Forelimb muscle (tissue), 1 donor: ENCODE results near the gene MICU1. TPM values are rescaled to one million over a fixed set of nuclear protein-coding genes. Genes with fewer than 3 reads are reported as not detected.
"Not testable (repeated sequence)": the region's sequence is repeated elsewhere in the genome, so short reads cannot be mapped to it uniquely, and the experiment has no call there.

Experiments
- DNase-seq: peaks from one replicate; pipeline ENCODE4 v3.0.0-alpha.2; 2013; ENCODE audit warnings: low read depth
- polyA plus RNA-seq: library from polyadenylated mRNA; unstranded; fragments of 120-200 nt; gene quantifications from one replicate; pipeline ENCODE4 v1.2.1, GENCODE V29; 2013; ENCODE audit not compliant: insufficient read length

The MICU1 gene
- polyA plus RNA-seq, 1 donor = 99.0 TPM

DNA sequence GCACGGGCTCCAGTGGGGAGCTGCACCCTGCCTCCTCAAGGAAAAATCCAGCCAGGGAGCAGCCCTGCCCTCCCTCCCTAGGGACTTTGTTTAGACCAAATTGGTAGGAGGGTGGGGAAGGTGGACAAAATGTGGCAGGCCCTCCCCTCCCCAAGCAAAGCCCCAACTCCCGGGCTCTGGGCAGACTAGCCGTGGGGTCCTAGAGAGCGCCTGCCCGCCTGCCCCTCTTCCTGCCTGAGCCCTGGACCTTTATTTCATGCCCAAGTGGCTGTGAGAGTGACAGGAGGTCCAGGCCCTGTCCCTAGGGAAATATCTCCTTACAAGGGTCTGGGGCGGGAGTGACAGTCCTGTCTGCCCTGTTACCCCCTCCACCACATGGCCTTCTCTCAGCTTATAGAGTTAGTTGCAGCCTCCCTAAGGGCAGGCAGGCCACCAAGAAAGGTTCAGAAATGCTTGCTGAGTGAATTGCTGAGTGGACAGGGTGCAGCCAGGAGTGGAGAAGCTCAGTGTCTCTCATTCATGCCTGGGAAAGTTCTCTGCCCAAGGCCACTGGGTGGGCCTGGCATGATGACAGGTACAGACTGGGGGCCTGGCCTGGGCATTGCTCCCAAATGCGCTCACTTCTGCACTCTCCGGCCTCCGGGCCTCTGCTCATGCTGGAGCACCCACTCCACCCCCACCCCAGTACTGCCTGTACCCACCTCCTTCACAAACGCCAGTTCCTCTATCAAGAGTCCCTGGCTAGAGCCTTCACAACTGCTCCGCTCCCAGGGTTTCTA lies 296.4 kb downstream of the MICU1 start:
- DNase-seq = no peak

- DNase-seq = no peak
Measured at GRCh38 chr10:72328829-72329204, 297.1 kb downstream of the MICU1 start.

DNA sequence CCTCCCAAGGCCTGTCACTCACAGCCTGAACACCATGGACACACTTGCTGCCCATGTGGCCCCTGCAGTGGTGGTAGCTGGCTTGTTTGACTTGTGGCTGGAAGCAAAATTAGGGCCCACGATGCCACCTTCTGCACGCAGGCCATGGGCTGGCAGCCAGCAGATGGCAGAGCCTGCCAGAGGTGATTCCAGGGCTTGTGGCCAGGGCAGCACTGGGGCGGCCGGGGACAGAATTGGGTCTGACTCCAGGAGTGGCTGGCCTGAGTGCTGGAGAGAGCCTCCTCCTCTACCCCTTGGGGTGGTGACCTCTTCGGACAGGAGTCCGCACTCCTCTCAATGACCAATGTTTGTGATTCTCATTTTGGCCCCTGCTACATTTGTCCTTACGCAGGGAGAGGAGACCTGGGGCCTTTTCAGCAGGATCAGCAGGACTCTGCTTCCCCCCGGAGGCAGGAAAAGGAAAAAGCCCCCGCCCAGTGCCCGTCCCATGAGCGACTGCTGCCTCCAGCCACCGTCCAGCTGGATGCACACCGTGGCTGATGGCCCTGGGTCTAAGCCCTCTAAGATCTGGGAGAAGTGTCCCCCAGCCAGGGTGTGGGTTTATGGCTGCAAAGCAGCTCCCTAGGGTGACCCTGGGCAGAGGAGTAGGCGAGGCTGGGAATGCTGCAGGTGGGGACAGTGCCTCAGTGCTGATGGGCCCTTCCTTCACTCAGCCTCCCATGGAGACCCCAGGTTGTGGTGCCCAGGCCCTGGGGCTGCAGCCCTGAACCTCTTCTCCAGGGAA lies 297.6 kb downstream of the MICU1 start:
- DNase-seq = no peak

GRCh38 chr10:72326665-72327603 lies 298.9 kb downstream of the MICU1 start:
- not testable (repeated sequence) for DNase-seq

GRCh38 chr10:72325243-72326175 lies 300.4 kb downstream of the MICU1 start:
- DNase-seq = peak; percentile 77

DNA sequence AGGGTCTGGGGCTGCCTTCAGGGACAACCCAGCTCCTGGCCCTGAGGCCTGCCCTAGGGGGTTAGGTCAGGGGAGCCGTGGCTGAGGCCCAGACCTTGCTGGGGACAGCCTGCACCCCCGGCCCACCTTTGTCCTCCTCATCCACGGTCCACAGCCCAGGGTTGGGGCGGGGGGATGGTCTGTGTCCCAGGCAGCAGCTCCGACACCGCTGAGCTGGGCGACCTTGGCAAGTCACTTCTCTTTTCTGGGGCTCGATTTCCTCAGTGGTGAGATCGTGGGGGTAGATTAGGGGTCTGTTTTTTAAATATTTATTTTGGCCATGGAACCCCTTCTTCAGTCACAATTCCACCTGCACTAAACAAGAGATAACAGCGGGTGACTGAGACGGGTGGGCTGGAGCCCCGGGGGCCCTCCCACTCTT lies 302.1 kb downstream of the MICU1 start:
- DNase-seq = no peak

GRCh38 chr10:72323108-72323749 lies 302.6 kb downstream of the MICU1 start:
- DNase-seq = no peak

GRCh38 chr10:72322280-72323058 lies 303.4 kb downstream of the MICU1 start:
- no peak for DNase-seq

DNA sequence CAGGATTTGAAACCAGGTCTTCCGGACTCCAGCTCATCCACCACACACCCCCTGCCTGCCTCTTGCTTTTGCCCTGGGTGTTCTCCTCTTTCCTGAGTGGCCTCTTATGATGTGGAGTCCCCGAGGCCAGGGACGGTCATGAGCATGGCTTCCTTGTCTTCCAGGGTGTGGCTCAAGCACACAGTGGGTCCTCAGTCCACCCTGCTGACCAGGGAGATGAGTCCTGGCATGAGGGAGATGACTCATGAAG lies 303.9 kb downstream of the MICU1 start:
- no peak for DNase-seq

- DNase-seq = no peak
Measured at GRCh38 chr10:72321248-72322029, 304.4 kb downstream of the MICU1 start.

GRCh38 chr10:72320676-72321247 lies 305.1 kb downstream of the MICU1 start:
- DNase-seq = no peak

DNA sequence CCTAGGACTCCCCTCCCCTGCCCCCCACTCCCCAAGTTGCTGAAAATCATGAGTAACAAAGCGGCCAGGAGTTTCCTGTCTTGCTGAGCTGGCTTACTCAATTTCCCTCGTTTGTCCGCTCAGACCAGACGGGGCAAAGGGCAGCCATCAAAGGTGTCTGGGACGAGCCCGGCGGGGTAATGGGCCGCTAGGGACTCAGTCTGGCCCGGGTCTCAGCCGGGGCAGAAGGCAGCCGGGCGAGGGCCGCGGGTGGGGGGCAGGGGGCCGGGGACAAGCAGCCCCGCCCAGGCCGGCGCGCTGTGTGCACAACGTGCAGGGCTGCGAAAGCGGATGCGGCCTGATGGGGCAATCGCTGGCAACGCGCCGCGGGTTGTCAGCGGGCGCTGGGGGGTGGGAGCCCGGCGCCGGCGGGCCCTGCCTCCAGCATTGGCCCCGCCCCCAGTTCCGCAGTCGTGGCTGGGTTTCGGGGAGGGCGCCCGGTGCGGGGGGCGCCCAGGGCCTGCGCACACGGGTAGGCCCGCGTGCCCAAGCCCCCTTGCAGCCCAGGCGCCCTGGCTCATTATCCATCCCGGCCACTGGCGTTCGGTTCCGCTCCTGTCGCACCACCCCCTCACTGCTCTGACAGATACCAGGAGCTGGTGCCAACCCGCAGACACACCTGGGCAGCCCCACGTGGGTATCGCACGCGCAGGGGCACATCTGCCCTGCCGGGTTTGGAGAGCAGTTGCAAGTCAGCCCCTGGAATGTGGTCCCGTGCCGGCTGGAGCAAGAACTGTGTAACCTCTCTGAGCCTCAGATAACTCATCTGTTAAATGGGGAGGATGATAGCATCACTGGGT lies 306.2 kb downstream of the MICU1 start:
- no peak for DNase-seq

DNA sequence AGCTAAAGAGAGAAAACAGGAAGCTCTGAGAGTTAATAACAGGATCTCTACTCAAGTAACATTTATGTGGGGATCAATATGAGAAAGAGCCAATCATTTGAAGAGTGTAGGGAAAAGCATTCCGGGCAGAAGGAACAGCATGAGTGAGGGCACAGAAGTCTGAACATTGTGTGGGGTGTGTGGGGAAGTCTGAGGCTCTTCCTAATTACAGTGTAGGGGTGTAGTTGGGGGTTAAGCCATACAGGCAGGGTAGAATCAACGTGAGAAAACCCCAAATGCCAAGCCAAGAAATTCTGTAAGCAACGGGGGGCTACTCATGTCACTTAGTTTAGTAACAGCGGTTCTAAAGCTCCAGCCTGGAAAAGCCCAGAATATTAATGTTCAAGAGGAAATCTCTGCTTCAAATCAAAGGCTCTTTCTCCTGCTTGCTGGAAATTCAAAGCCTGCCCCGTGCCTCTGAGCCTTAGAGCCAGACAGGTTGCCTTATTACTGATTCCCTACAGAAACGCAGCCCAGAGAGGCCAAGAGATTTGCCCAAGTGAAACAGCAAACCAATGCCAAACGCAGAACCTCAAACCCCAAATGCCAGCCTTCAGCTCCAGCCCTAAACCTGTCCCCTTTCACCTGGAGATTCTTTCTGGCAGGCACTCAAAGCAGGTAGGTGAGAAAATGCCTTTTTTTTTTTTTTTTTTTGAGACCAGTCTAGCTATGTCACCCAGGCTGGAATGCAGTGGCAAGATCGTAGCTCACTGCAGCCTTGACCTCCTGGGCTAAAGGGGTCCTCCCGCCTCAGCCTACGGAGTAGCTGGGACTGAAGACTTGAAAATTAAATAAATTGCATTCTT lies 307.2 kb downstream of the MICU1 start:
- no peak for DNase-seq
